Glutamatergic neuron (in vitro differentiated cells): ENCODE data around the gene TSPAN4. TPM values are rescaled to one million over a fixed set of nuclear protein-coding genes. Genes with fewer than 3 reads are reported as not detected.

Experiments used
- DNase-seq: peaks from one replicate; pipeline ENCODE4 v3.0.0; 2022
- H3K27ac Mint-ChIP-seq: one replicate; pipeline ENCODE4 v1.8.0; 2020; ENCODE audit warnings: mild to moderate bottlenecking, mixed read lengths, inconsistent platforms; ENCODE audit not compliant: unreplicated experiment
- H3K27me3 Mint-ChIP-seq: one replicate; pipeline ENCODE4 v1.8.0; 2020; ENCODE audit warnings: mild to moderate bottlenecking, moderate library complexity, mixed read lengths, inconsistent platforms; ENCODE audit not compliant: unreplicated experiment
- H3K36me3 Mint-ChIP-seq: one replicate; pipeline ENCODE4 v1.8.0; 2020; ENCODE audit warnings: mild to moderate bottlenecking, mixed read lengths, inconsistent platforms; ENCODE audit not compliant: unreplicated experiment
- H3K4me1 Mint-ChIP-seq: one replicate; pipeline ENCODE4 v1.8.0; 2020; ENCODE audit warnings: mild to moderate bottlenecking, low read depth, mixed read lengths, inconsistent platforms; ENCODE audit not compliant: unreplicated experiment
- H3K4me3 Mint-ChIP-seq: one replicate; pipeline ENCODE4 v1.8.0; 2020; ENCODE audit warnings: mild to moderate bottlenecking, mixed read lengths, inconsistent platforms; ENCODE audit not compliant: unreplicated experiment
- H3K9me3 Mint-ChIP-seq: one replicate; pipeline ENCODE4 v1.8.0; 2020; ENCODE audit warnings: mild to moderate bottlenecking, moderate library complexity, mixed read lengths, inconsistent platforms; ENCODE audit not compliant: unreplicated experiment
- total RNA-seq: library from RNA; stranded (reverse); fragmentation: NEBNext Ultra II Directional; extraction: Animal tissue kit (Norgen Biotek cat#: 25700); gene quantifications from one replicate; pipeline ENCODE4 v1.2.1, GENCODE V29; 2021; ENCODE audit not compliant: unreplicated experiment
- TF ChIP-seq, protein P1 (sequence below): fragments of 200-600 bp; sonication (generic); IDR thresholded peaks from one replicate; pipeline ENCODE4 v1.5.0; 2021; ENCODE audit not compliant: partially characterized antibody, unreplicated experiment

The TSPAN4 gene
- total RNA-seq, 1 donor from 2014 or later: 82.5 TPM

GRCh38 chr11:856397-856796 lies 13.7 kb downstream of the TSPAN4 start:
- Mint-ChIP-seq H3K27me3 (peaks cover 18% of the 10 kb centered on the region), H3K4me3 (peak overlapping the region; percentile 67), H3K27ac (peak overlapping the region; percentile 98), H3K4me1 (peaks cover 25% of the 10 kb centered on the region), H3K36me3 (no peaks in the 10 kb centered on the region), H3K9me3 (peaks cover 14% of the 10 kb centered on the region)
- DNase-seq: no peak
- TF ChIP-seq, protein P1, sequence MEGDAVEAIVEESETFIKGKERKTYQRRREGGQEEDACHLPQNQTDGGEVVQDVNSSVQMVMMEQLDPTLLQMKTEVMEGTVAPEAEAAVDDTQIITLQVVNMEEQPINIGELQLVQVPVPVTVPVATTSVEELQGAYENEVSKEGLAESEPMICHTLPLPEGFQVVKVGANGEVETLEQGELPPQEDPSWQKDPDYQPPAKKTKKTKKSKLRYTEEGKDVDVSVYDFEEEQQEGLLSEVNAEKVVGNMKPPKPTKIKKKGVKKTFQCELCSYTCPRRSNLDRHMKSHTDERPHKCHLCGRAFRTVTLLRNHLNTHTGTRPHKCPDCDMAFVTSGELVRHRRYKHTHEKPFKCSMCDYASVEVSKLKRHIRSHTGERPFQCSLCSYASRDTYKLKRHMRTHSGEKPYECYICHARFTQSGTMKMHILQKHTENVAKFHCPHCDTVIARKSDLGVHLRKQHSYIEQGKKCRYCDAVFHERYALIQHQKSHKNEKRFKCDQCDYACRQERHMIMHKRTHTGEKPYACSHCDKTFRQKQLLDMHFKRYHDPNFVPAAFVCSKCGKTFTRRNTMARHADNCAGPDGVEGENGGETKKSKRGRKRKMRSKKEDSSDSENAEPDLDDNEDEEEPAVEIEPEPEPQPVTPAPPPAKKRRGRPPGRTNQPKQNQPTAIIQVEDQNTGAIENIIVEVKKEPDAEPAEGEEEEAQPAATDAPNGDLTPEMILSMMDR: no peak

DNA sequence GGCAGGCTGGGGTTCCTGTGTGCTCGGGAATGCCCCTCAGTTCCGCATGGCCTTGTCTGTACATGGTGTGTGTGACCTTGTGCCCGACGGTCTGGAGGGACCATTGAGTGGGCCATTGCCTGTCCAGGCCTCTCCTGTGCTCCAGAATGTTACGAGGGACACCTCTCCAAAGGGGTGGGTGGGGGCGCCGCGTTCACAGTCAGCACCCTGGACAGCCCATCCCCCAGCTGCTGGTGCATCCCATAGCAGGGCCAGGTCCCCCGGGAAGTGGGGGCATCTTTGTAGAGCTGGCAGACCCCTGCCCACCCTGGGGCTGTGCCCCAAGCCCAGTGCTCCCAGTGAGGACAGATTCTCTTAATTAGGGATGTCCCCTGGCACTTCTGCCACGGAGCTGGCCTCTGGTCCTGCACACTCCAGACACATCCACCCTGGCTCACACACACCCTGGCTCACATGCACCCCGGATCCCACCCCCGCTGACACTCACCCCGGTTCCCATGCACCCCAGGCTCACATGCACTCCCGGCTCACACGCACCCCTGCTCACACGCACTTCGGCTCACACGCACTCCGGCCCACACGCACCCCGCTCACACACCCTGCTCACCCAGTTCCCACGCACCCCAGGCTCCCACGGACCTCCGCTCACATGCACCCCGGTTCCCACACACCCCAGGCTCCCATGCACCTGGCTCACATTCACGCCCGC lies 15.6 kb downstream of the TSPAN4 start:
- no peak for DNase-seq
- H3K27me3 Mint-ChIP-seq: peaks cover 22% of the 10 kb centered on the region
- peaks cover 15% of the 10 kb centered on the region for H3K9me3 Mint-ChIP-seq
- H3K4me1 Mint-ChIP-seq: peaks cover 26% of the 10 kb centered on the region
- H3K36me3 Mint-ChIP-seq: no peaks in the 10 kb centered on the region
- TF ChIP-seq, protein P1: no peak
- peak overlapping the region; percentile 72 for H3K27ac Mint-ChIP-seq
- peak overlapping the region; percentile 67 for H3K4me3 Mint-ChIP-seq

GRCh38 chr11:858762-859339 lies 16.2 kb downstream of the TSPAN4 start:
- Mint-ChIP-seq H3K36me3 (no peaks in the 10 kb centered on the region), H3K4me3 (no peak overlapping the region), H3K9me3 (peaks cover 15% of the 10 kb centered on the region), H3K27me3 (peaks cover 22% of the 10 kb centered on the region), H3K27ac (peak overlapping the region; percentile 72), H3K4me1 (peaks cover 26% of the 10 kb centered on the region)
- no peak for DNase-seq
- TF ChIP-seq, protein P1: no peak

DNA sequence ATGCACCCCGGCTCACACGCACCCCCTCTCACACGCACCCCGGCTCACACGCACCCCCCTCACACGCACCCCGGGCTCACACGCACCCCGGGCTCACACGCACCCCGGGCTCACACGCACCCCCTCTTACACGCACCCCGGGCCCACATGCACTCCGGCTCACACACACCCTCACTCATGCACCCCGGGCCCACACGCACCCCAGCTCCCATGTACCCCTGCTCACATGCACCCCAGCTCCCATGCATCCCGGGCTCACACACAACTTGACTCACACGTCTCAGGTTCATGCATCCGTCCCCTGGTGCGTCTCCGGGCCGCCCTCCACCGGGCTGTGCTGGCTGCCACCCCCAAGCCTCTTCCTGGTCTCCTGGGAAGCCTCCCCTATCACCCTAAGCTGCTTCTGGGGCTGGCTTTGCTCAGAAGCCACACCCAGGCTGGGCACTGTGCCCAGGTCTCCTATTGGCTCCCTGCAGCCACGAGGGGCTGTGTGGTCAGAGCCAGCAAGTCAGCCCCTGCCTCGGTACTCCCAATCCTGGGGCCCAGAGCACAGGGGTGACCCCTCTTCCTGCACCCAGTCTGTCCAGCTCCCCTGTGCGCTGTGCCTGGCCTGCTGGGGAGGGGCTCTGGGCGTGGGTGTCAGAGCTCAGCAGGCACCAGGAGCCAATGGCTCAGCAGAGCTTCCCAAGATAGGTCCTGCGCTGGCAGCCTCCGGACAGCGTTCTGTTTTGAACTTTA lies 16.9 kb downstream of the TSPAN4 start:
- Mint-ChIP-seq H3K4me3 (no peak overlapping the region), H3K27ac (peak overlapping the region; percentile 66)
- no peak for DNase-seq

More for the DNA sequence above, 16.9 kb downstream of the TSPAN4 start:
- H3K27me3 Mint-ChIP-seq: peaks cover 22% of the 10 kb centered on the region
- peaks cover 26% of the 10 kb centered on the region for H3K4me1 Mint-ChIP-seq
- H3K9me3 Mint-ChIP-seq: peaks cover 15% of the 10 kb centered on the region
- no peaks in the 10 kb centered on the region for H3K36me3 Mint-ChIP-seq
- TF ChIP-seq, protein P1: no peak
